ENCODE results near the gene ZNF185. TPM values are rescaled to one million over a fixed set of nuclear protein-coding genes. Genes with fewer than 3 reads are reported as not detected.

Gene ZNF185
- total RNA-seq, 3 donors from 2014 or later, result 5.9 to 19.5 (median 7.5) TPM

GRCh38 chrX:152886716-152887115 lies 11.2 kb upstream of the ZNF185 start:
- no peak for TF ChIP-seq POLR2A (IDR thresholded peaks at IDR 0.05)
- TF ChIP-seq POLR2AphosphoS5 (IDR thresholded peaks at IDR 0.05), result no peak
- TF ChIP-seq, protein P1, sequence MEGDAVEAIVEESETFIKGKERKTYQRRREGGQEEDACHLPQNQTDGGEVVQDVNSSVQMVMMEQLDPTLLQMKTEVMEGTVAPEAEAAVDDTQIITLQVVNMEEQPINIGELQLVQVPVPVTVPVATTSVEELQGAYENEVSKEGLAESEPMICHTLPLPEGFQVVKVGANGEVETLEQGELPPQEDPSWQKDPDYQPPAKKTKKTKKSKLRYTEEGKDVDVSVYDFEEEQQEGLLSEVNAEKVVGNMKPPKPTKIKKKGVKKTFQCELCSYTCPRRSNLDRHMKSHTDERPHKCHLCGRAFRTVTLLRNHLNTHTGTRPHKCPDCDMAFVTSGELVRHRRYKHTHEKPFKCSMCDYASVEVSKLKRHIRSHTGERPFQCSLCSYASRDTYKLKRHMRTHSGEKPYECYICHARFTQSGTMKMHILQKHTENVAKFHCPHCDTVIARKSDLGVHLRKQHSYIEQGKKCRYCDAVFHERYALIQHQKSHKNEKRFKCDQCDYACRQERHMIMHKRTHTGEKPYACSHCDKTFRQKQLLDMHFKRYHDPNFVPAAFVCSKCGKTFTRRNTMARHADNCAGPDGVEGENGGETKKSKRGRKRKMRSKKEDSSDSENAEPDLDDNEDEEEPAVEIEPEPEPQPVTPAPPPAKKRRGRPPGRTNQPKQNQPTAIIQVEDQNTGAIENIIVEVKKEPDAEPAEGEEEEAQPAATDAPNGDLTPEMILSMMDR (IDR thresholded peaks at IDR 0.05), result no peak
- Histone ChIP-seq H3K9me3 (no peaks in the 10 kb centered on the region), H3K27me3 (peaks cover 0 to 69% of the 10 kb centered on the region in 2 donors), H3K4me3 (no peak overlapping the region), H3K27ac (no peak overlapping the region), H3K4me1 (no peaks in the 10 kb centered on the region), H3K36me3 (no peaks in the 10 kb centered on the region)
- intact Hi-C loops (cut with DNase I; ENCODE audit: low total_unique reads), result no loop called here
- DNase-seq (ENCODE audit: low spot score in 2 of 2), result no peak

GRCh38 chrX:152892499-152892898 lies 5.4 kb upstream of the ZNF185 start:
- no peak for DNase-seq (ENCODE audit: low spot score in 2 of 2)
- H3K9me3 ChIP-seq, result no peaks in the 10 kb centered on the region
- H3K4me1 ChIP-seq, result no peaks in the 10 kb centered on the region
- no peak overlapping the region for H3K27ac ChIP-seq
- intact Hi-C loops (cut with DNase I; ENCODE audit: low total_unique reads), result no loop called here
- H3K4me3 ChIP-seq, result no peak overlapping the region
- H3K27me3 ChIP-seq, result peaks cover 0 to 78% of the 10 kb centered on the region in 2 donors
- no peak for TF ChIP-seq POLR2AphosphoS5 (IDR thresholded peaks at IDR 0.05)
- TF ChIP-seq, protein P1 (IDR thresholded peaks at IDR 0.05), result no peak
- no peak for TF ChIP-seq POLR2A (IDR thresholded peaks at IDR 0.05)
- no peaks in the 10 kb centered on the region for H3K36me3 ChIP-seq

DNA sequence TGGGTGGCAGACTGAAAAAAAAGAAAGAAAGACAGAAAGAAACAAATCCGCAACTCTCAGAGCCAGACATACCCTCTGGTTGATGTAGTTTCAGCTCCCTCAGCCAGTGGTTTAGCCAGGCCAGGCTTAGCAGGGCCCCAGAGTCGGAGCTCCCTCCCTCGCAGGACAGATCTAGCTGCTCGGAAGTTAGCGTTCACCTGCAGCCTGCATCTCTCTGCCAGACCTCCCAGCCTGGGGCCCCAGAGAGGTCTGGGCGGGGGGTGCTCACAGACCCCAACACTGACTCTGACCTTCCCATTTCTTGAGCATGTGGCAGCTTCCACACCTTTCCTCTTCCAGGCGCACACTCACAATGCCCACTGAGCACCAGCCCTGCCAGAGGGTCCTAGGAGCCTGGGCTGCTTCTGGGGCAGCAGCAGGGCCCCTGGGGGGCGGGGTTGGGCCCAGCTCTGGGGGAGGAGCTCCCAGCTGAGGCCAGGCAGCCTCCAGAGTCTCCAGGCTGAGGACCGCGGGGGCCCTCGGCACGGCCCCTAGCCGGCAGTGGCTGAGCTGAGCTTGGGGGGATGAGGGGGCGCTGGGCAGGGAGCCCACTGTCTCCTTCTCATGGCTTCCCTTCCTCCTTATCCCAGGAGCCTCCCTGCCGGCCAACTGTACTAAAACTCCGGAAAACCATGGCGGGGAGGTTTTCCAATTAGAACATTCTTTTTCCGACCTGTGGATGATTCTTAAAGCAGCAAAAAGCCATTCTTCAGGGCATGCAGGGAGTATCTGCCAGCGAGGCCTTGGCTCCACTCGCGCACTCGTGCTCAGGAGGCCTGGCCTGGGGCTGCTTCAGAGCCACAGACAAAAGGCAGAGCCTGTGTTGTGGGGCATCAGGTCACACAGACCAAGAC lies 4.6 kb upstream of the ZNF185 start:
- no peaks in the 10 kb centered on the region for H3K9me3 ChIP-seq
- intact Hi-C loops (cut with DNase I; ENCODE audit: low total_unique reads), result no loop called here
- TF ChIP-seq, protein P1 (IDR thresholded peaks at IDR 0.05), result no peak
- TF ChIP-seq POLR2AphosphoS5 (IDR thresholded peaks at IDR 0.05) (no peak), POLR2A (IDR thresholded peaks at IDR 0.05) (no peak)
- peaks cover 0 to 73% of the 10 kb centered on the region in 2 donors for H3K27me3 ChIP-seq
- H3K36me3 ChIP-seq, result no peaks in the 10 kb centered on the region
- DNase-seq (ENCODE audit: low spot score in 2 of 2), result no peak
- H3K4me3 ChIP-seq, result no peak overlapping the region
- no peaks in the 10 kb centered on the region for H3K4me1 ChIP-seq
- peak overlapping the region; percentile 36 to 52 for H3K27ac ChIP-seq

GRCh38 chrX:152893980-152894610 lies 3.8 kb upstream of the ZNF185 start:
- no peaks in the 10 kb centered on the region for H3K9me3 ChIP-seq
- H3K36me3 ChIP-seq, result no peaks in the 10 kb centered on the region
- DNase-seq (ENCODE audit: low spot score in 2 of 2), result no peak
- TF ChIP-seq POLR2AphosphoS5 (IDR thresholded peaks at IDR 0.05) (no peak), POLR2A (IDR thresholded peaks at IDR 0.05) (no peak)
- TF ChIP-seq, protein P1 (IDR thresholded peaks at IDR 0.05), result no peak
- H3K27ac ChIP-seq, result peak overlapping the region; percentile 36 to 52
- H3K4me3 ChIP-seq, result no peak overlapping the region
- H3K4me1 ChIP-seq, result no peaks in the 10 kb centered on the region
- intact Hi-C loops (cut with DNase I; ENCODE audit: low total_unique reads), result no loop called here
- H3K27me3 ChIP-seq, result peaks cover 0 to 75% of the 10 kb centered on the region in 2 donors

GRCh38 chrX:152895121-152895520 lies 2.7 kb upstream of the ZNF185 start:
- H3K27ac ChIP-seq, result peak overlapping the region; percentile 32 to 56
- DNase-seq (ENCODE audit: low spot score in 2 of 2), result no peak
- no peak overlapping the region for H3K4me3 ChIP-seq
- intact Hi-C loops (cut with DNase I; ENCODE audit: low total_unique reads), result no loop called here
- no peaks in the 10 kb centered on the region for H3K4me1 ChIP-seq
- no peaks in the 10 kb centered on the region for H3K36me3 ChIP-seq
- TF ChIP-seq POLR2A (IDR thresholded peaks at IDR 0.05), result no peak
- no peak for TF ChIP-seq POLR2AphosphoS5 (IDR thresholded peaks at IDR 0.05)
- TF ChIP-seq, protein P1 (IDR thresholded peaks at IDR 0.05), result no peak
- peaks cover 0 to 74% of the 10 kb centered on the region in 2 donors for H3K27me3 ChIP-seq
- H3K9me3 ChIP-seq, result no peaks in the 10 kb centered on the region
